Loucy (cell line): ENCODE data around the gene SLC1A1.

Source experiments
- H2AFZ ChIP-seq: fragments of 200-600 bp; sonication (generic); 2 replicates; pipeline ENCODE4 v1.6.0; 2016; ENCODE audit warnings: antibody characterized with exemption, mild to moderate bottlenecking, low read length, moderate library complexity
- H3F3A ChIP-seq: fragments of 200-600 bp; 2 replicates; pipeline ENCODE4 v1.6.0; 2016; ENCODE audit warnings: antibody characterized with exemption, low read depth, mild to moderate bottlenecking
- H3K27me3 ChIP-seq: fragments of 200-600 bp; sonication (generic); 2 replicates; pipeline ENCODE4 v1.6.1; 2014; ENCODE audit warnings: low read length, mild to moderate bottlenecking; ENCODE audit not compliant: insufficient read depth, poor library complexity, severe bottlenecking
- H3K36me3 ChIP-seq: fragments of 200-600 bp; sonication (generic); 2 replicates; pipeline ENCODE4 v1.6.1; 2016; ENCODE audit warnings: low read length; ENCODE audit not compliant: insufficient read depth
- H3K4me1 ChIP-seq: fragments of 200-600 bp; sonication (generic); 2 replicates; pipeline ENCODE4 v1.5.1; 2014; ENCODE audit warnings: low read length, mild to moderate bottlenecking; ENCODE audit not compliant: insufficient read depth, poor library complexity, severe bottlenecking
- H3K4me2 ChIP-seq: fragments of 200-600 bp; sonication (generic); 2 replicates; pipeline ENCODE4 v1.6.0; 2014; ENCODE audit warnings: antibody characterized with exemption, low read length, low read depth, mild to moderate bottlenecking; ENCODE audit not compliant: poor library complexity, severe bottlenecking
- H3K4me3 ChIP-seq: fragments of 200-600 bp; sonication (generic); 2 replicates; pipeline ENCODE4 v1.5.1; 2014; ENCODE audit warnings: low read length, mild to moderate bottlenecking, mixed read lengths; ENCODE audit not compliant: poor library complexity, severe bottlenecking
- H3K79me2 ChIP-seq: fragments of 200-600 bp; sonication (generic); 2 replicates; pipeline ENCODE4 v1.6.1; 2014; ENCODE audit warnings: low read length; ENCODE audit not compliant: insufficient read depth
- H3K9ac ChIP-seq: fragments of 200-600 bp; sonication (generic); 2 replicates; pipeline ENCODE4 v1.6.0; 2014; ENCODE audit warnings: mild to moderate bottlenecking, low read depth, low read length, moderate library complexity; ENCODE audit not compliant: poor library complexity, severe bottlenecking
- H3K9me2 ChIP-seq: fragments of 200-600 bp; sonication (generic); replicated peaks from 2 replicates; pipeline ENCODE4 v1.6.1; 2016; ENCODE audit warnings: low read depth, low read length, mixed read lengths
- H3K9me3 ChIP-seq: fragments of 200-600 bp; sonication (generic); 2 replicates; pipeline ENCODE4 v1.6.1; 2014; ENCODE audit warnings: mild to moderate bottlenecking, antibody characterized with exemption, low read length, low read depth; ENCODE audit not compliant: insufficient read depth
- H4K20me1 ChIP-seq: fragments of 200-600 bp; sonication (generic); 2 replicates; pipeline ENCODE4 v1.6.0; 2014; ENCODE audit warnings: antibody characterized with exemption, low read length, mild to moderate bottlenecking; ENCODE audit not compliant: insufficient read depth, poor library complexity, severe bottlenecking
- EZH2phosphoT487 ChIP-seq: fragments of 200-600 bp; IDR thresholded peaks from 2 replicates; pipeline ENCODE4 v1.6.1; 2018; ENCODE audit warnings: antibody characterized with exemption, mild to moderate bottlenecking, moderate library complexity, borderline replicate concordance
- TF ChIP-seq, protein P1 (sequence below): fragments of 200-600 bp; sonication (generic); conservative IDR thresholded peaks from 2 replicates; pipeline ENCODE4 v1.5.1; 2014; ENCODE audit warnings: mild to moderate bottlenecking, antibody characterized with exemption, low read length

SLC1A1 gene

DNA sequence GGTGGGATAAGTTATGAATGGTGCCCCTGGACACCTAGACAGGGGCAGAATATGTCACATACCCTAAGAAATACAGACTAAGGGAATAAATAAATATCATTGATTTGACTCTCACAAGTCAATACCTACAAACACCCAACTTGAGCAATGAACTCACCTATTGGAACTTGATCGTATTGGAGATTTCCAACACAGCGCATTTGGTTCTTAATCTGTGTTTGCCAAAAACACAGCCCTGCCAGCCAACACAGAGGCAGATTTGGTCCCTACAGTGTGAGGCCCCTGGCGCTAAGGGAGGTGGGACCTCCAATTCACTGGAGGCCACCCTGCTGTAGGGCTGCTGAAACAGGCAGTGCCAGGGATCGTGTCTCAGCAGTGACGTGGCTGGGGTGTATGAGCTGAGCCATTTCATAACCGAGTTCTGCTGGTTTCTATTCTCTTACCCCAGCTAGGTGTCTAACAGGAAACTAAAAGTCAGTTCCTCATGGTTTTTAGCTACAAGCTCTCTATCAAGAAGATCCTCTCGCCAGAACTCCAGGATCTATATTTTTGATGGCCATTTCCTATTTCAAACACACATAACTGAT, 84.5 kb downstream of the SLC1A1 start:
- Histone ChIP-seq H3K36me3 (no peaks in the 10 kb centered on the region), H2AFZ (no peak overlapping the region), H3K79me2 (no peaks in the 10 kb centered on the region), H3K9me2 (no peaks in the 10 kb centered on the region), H3K4me1 (no peaks in the 10 kb centered on the region), H3F3A (no peaks in the 10 kb centered on the region), H3K4me3 (no peak overlapping the region), H3K4me2 (no peak overlapping the region), H3K9ac (no peak overlapping the region), H4K20me1 (no peaks in the 10 kb centered on the region), H3K9me3 (no peaks in the 10 kb centered on the region), H3K27me3 (peaks cover 97% of the 10 kb centered on the region)
- TF ChIP-seq, protein P1, sequence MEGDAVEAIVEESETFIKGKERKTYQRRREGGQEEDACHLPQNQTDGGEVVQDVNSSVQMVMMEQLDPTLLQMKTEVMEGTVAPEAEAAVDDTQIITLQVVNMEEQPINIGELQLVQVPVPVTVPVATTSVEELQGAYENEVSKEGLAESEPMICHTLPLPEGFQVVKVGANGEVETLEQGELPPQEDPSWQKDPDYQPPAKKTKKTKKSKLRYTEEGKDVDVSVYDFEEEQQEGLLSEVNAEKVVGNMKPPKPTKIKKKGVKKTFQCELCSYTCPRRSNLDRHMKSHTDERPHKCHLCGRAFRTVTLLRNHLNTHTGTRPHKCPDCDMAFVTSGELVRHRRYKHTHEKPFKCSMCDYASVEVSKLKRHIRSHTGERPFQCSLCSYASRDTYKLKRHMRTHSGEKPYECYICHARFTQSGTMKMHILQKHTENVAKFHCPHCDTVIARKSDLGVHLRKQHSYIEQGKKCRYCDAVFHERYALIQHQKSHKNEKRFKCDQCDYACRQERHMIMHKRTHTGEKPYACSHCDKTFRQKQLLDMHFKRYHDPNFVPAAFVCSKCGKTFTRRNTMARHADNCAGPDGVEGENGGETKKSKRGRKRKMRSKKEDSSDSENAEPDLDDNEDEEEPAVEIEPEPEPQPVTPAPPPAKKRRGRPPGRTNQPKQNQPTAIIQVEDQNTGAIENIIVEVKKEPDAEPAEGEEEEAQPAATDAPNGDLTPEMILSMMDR = no peak
- no peak for TF ChIP-seq EZH2phosphoT487

DNA sequence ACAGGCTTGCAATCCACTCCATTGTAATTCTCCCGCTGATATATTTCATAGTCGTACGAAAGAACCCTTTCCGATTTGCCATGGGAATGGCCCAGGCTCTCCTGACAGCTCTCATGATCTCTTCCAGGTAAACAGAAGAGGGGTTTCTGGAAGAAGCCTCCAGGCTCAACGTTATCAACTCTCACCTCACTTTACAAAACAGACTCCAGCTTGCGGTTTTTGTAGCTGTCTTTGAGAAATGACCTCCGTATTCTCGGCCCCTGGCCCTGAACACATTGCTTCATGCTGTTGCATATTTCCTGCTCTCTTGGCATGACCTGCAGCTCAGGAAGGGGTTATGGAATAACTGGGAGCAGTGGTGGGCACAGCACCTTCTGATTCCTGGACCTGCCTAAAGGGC, 85.7 kb downstream of the SLC1A1 start:
- Histone ChIP-seq H3K27me3 (peaks cover 86% of the 10 kb centered on the region), H3K4me1 (no peaks in the 10 kb centered on the region), H3K4me3 (no peak overlapping the region), H3F3A (no peaks in the 10 kb centered on the region), H3K36me3 (no peaks in the 10 kb centered on the region), H3K9ac (no peak overlapping the region), H3K79me2 (no peaks in the 10 kb centered on the region), H3K9me3 (no peaks in the 10 kb centered on the region), H2AFZ (no peak overlapping the region), H3K4me2 (no peak overlapping the region), H4K20me1 (no peaks in the 10 kb centered on the region), H3K9me2 (no peaks in the 10 kb centered on the region)
- TF ChIP-seq EZH2phosphoT487 = no peak
- TF ChIP-seq, protein P1 = no peak

DNA sequence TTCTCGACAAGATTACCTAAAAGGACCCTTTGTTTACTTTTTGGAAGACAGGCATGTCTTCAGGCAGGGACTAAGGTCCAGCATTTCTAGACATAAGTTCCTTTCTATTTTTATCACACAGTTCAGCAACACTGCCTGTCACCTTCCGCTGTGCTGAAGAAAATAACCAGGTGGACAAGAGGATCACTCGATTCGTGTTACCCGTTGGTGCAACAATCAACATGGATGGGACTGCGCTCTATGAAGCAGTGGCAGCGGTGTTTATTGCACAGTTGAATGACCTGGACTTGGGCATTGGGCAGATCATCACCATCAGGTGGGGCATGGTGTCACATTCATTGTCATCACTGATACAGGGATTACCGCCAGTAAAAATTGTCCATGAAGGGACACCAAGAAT, 86.2 kb downstream of the SLC1A1 start:
- H3K4me1 ChIP-seq = no peaks in the 10 kb centered on the region
- H3K9me2 ChIP-seq = no peaks in the 10 kb centered on the region
- H3K9ac ChIP-seq = no peak overlapping the region
- H3K36me3 ChIP-seq = no peaks in the 10 kb centered on the region
- H3K9me3 ChIP-seq = no peaks in the 10 kb centered on the region
- no peaks in the 10 kb centered on the region for H3F3A ChIP-seq
- H4K20me1 ChIP-seq = no peaks in the 10 kb centered on the region
- H3K27me3 ChIP-seq = peaks cover 85% of the 10 kb centered on the region
- TF ChIP-seq EZH2phosphoT487 = no peak
- TF ChIP-seq, protein P1 = no peak
- no peak overlapping the region for H3K4me2 ChIP-seq
- H2AFZ ChIP-seq = no peak overlapping the region
- H3K79me2 ChIP-seq = no peaks in the 10 kb centered on the region
- no peak overlapping the region for H3K4me3 ChIP-seq
